IPS-20b (cell line): ENCODE measurements around the gene APC.

Source experiments
- H3K27ac ChIP-seq: one replicate; pipeline ENCODE4 v1.5.1; 2013; ENCODE audit warnings: low read length
- H3K27me3 ChIP-seq: 2 replicates; pipeline ENCODE4 v1.6.1; 2013; ENCODE audit warnings: mild to moderate bottlenecking, low read length, inconsistent platforms; ENCODE audit not compliant: insufficient read depth
- H3K36me3 ChIP-seq: 2 replicates; pipeline ENCODE4 v1.6.1; 2013; ENCODE audit warnings: low read depth, mild to moderate bottlenecking, inconsistent platforms, low read length, moderate library complexity; ENCODE audit not compliant: insufficient read depth
- H3K4me1 ChIP-seq: 2 replicates; pipeline ENCODE4 v1.6.1; 2013; ENCODE audit warnings: mild to moderate bottlenecking, control low read depth, inconsistent platforms, low read length, moderate library complexity; ENCODE audit not compliant: insufficient read depth
- H3K4me3 ChIP-seq: 2 replicates; pipeline ENCODE4 v1.5.1; 2013; ENCODE audit warnings: mild to moderate bottlenecking, low read length, inconsistent platforms
- H3K9ac ChIP-seq: 2 replicates; pipeline ENCODE4 v1.6.1; 2013; ENCODE audit warnings: low read depth, mild to moderate bottlenecking, inconsistent platforms, low read length, moderate library complexity
- H3K9me3 ChIP-seq: 2 replicates; pipeline ENCODE4 v1.6.1; 2013; ENCODE audit warnings: mild to moderate bottlenecking, low read depth, low read length, inconsistent platforms; ENCODE audit not compliant: insufficient read depth

The APC gene

DNA sequence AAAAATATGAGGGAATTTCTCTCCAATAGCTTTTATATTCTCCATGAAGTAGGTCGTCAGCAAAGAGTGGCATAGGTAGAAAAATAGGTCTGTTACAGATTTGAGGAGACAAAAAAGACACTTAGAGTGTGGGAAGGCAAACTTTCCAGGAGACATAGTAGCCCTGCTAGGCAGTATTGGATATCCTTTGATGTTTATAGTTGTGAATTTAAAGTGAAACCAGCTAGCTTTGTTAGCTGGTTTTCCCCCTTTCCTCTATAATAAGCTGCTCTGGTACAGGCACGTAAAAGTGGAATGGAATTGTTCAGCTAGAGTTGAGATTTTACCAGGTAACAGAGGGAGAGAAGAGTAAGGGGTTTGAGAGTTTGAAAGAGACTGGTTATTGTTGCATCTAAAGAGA is 17.1 kb upstream of the APC start:
- Histone ChIP-seq H3K27me3 (no peaks in the 10 kb centered on the region), H3K4me3 (no peak overlapping the region), H3K36me3 (no peaks in the 10 kb centered on the region), H3K4me1 (peaks cover 17% of the 10 kb centered on the region; the same call in 1 of the 2 replicates), H3K9me3 (no peaks in the 10 kb centered on the region), H3K9ac (no peak overlapping the region), H3K27ac (no peak overlapping the region)

DNA sequence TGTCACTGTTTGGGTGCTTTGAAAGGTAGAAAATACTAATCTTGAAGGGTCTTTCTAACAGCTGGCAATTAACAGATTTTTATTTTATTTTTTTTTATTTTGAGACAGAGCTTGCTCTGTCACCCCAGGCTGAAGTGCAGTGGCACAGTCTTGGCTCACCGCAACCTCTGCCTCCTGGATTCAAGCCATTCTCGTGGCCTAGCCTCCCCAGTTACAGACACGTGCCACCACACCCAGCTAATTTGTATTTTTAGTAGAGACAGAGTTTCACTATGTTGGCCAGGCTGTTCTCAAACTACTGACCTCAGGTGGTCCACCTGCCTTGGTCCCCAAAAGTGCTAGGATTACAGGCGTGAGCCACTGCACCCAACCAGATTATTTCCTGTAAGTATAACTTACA is 12.8 kb upstream of the APC start:
- H3K9ac ChIP-seq: no peak overlapping the region
- no peak overlapping the region for H3K4me3 ChIP-seq
- no peaks in the 10 kb centered on the region for H3K9me3 ChIP-seq
- no peaks in the 10 kb centered on the region for H3K4me1 ChIP-seq
- no peaks in the 10 kb centered on the region for H3K36me3 ChIP-seq
- H3K27ac ChIP-seq: no peak overlapping the region
- H3K27me3 ChIP-seq: no peaks in the 10 kb centered on the region

DNA sequence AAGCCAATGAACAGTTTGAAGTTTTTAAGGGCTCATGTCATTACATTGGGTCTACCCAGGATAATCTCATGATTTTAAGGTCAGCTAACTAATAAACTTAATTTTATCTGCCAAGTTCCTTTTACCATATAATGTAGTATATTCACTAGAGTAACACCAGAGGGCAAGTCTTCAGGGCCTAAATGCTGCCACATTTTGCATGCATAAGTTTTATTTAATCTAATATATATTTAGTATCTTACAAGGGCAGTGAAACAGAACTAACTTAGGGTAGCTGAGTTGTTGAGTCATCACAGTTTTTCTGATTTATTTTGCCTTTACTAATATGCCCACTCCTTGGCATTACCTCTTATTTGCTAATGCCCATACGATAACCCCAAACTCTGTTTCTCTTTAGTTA is 8.1 kb upstream of the APC start:
- Histone ChIP-seq H3K27me3 (no peaks in the 10 kb centered on the region), H3K4me3 (no peak overlapping the region), H3K9ac (no peak overlapping the region), H3K4me1 (no peaks in the 10 kb centered on the region), H3K36me3 (no peaks in the 10 kb centered on the region), H3K27ac (no peak overlapping the region), H3K9me3 (no peaks in the 10 kb centered on the region)

DNA sequence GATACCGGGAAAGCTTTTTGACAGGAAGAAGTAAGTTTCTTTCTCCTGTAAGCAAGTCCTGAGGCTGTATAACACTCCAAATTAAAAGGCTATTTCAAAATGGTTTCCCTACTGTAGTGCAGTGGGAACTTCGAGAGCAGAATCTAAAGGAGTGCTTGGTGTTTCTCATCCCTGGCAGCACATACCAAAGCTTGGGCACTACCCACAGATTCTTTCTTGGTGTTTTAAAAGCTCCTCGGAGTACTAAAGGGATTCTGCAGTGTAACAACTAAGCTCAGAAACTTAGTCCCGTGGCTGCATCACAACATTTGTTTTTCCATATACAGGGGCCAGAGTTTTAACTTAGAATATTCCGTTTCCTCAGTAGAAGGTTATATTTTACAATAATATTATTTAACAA is 5.6 kb upstream of the APC start:
- no peaks in the 10 kb centered on the region for H3K9me3 ChIP-seq
- peaks cover 4% of the 10 kb centered on the region; the same call in 1 of the 2 replicates for H3K4me1 ChIP-seq
- no peaks in the 10 kb centered on the region for H3K36me3 ChIP-seq
- no peaks in the 10 kb centered on the region for H3K27me3 ChIP-seq
- H3K9ac ChIP-seq: no peak overlapping the region
- no peak overlapping the region for H3K27ac ChIP-seq
- H3K4me3 ChIP-seq: no peak overlapping the region

DNA sequence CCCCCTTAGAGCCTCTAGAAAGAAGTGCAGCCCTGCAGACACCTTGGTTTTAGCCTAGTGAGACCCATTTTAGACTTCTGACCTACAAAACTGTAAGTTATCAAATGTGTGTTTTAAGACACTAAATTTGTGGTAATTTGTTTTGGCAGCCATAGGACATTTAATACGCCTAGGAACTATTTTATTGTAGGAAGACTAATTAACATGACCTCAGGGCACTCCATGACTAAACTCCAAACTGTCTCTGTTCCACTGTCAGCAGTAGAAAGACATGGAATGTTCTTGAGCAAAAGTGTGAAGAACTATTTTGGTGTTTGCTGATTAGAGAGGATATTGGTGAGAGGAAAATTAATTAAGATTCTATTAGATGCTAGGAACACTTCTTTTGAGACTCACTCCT is 4.1 kb upstream of the APC start:
- H3K36me3 ChIP-seq: no peaks in the 10 kb centered on the region
- no peak overlapping the region for H3K9ac ChIP-seq
- peaks cover 5% of the 10 kb centered on the region; the same call in 1 of the 2 replicates for H3K4me1 ChIP-seq
- no peak overlapping the region for H3K27ac ChIP-seq
- no peak overlapping the region for H3K4me3 ChIP-seq
- no peaks in the 10 kb centered on the region for H3K9me3 ChIP-seq
- no peaks in the 10 kb centered on the region for H3K27me3 ChIP-seq

DNA sequence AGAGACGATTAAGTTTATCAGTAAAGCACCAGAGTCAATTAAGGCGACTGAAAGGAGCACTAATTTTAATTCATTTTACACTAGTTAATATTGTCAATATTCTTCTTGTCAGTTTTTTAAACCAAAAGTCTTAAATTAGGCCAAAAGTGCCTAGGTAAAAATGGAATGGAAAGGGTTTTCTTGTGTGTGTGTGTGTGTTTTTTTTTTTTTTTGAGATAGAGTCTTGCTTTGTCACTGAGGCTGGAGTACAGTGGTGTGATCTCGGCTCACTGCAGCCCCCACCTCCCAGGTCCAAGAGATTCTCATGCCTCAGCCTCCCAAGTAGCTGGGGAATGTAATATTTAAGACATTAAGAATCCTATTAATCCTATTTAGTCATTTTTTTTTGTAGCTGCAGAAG is 3.1 kb upstream of the APC start:
- Histone ChIP-seq H3K4me1 (peaks cover 5% of the 10 kb centered on the region; the same call in 1 of the 2 replicates), H3K9me3 (no peaks in the 10 kb centered on the region), H3K36me3 (no peaks in the 10 kb centered on the region), H3K9ac (no peak overlapping the region), H3K27me3 (no peaks in the 10 kb centered on the region), H3K4me3 (no peak overlapping the region), H3K27ac (no peak overlapping the region)

DNA sequence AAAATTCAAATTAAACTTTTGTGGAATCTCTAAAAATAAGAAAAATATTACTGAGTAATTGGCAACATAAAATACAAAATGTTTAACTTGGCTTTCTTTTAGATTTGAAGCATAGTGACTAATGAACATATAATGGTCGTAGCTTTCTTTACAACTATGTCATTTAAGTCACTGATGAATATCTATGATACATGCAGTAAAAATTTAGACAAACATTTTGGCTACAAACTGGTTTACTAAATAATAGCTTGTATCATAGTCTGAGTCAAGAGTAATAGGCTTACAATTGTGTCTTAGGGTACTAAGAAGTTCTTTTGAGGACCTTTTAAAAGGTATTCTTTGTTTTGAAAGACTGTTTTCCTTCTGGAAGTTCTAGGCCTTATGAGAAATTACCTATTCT is 2.0 kb upstream of the APC start:
- Histone ChIP-seq H3K9ac (no peak overlapping the region), H3K4me3 (no peak overlapping the region), H3K36me3 (no peaks in the 10 kb centered on the region), H3K27me3 (no peaks in the 10 kb centered on the region), H3K9me3 (no peaks in the 10 kb centered on the region), H3K27ac (no peak overlapping the region), H3K4me1 (peaks cover 5% of the 10 kb centered on the region; the same call in 1 of the 2 replicates)

DNA sequence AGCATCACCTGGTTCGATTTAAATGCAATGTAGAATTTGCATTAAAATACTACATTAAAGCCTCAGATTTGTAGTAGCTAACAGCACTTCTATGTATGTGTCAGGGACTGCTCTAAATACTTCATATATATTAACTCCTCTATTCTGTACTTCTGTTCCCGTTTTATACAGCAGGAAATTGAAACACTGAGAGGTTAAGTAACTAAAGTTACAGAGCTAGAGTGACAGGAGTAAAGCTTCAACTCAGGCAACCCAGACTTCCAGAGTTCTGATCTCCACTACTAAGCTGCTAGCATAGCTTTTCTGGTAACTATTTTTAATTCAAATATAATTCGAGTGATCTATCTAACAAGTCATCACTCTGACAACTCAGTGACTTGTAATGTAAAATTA is 619 bp upstream of the APC start:
- H3K27me3 ChIP-seq: no peaks in the 10 kb centered on the region
- peaks cover 5% of the 10 kb centered on the region; the same call in 1 of the 2 replicates for H3K4me1 ChIP-seq
- H3K36me3 ChIP-seq: no peaks in the 10 kb centered on the region
- H3K9me3 ChIP-seq: no peaks in the 10 kb centered on the region
- H3K27ac ChIP-seq: no peak overlapping the region
- H3K9ac ChIP-seq: peak overlapping the region; percentile 68; the same call in 1 of the 2 replicates
- peak overlapping the region; percentile 81 for H3K4me3 ChIP-seq

DNA sequence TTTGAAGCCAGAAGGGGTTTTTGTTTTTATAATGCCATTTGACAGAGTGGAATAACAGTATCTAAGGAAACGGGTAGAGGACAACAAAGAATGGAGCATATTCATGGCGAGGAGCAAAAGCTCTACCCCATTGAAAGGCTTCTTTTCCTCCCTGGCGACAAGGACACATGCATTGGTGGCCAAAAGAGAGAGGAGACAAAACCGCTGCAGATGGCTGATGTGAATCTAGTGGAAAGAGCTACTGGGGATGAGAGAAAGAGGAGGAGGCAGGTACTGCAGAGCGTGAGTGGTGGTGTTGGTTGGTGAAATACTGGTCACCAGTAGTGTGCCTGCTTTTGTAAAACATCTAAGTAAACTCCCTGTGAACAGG is 491 bp downstream of the APC start:
- no peaks in the 10 kb centered on the region for H3K9me3 ChIP-seq
- peak overlapping the region; percentile 68; the same call in 1 of the 2 replicates for H3K9ac ChIP-seq
- peak overlapping the region; percentile 81 for H3K4me3 ChIP-seq
- H3K27ac ChIP-seq: no peak overlapping the region
- H3K27me3 ChIP-seq: no peaks in the 10 kb centered on the region
- H3K4me1 ChIP-seq: peaks cover 5% of the 10 kb centered on the region; the same call in 1 of the 2 replicates
- no peaks in the 10 kb centered on the region for H3K36me3 ChIP-seq

DNA sequence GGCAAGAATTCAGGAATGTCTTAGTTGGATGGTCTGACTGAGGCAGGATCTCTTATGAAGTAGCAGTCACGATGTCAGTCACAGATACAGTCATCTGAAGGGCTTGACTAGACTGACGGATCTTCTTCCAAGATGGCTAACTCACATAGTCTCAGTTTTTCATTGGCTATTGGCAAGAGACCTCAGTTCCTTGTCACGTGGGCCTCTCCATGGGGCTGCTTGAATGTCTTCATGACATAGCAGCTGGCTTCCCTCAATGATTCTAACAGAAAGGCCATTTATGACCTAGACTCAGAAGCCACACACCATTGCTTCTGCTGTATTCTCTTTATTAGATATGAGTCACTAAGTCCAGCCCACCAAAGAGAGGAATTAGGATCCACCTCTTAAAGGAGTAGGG is 4.7 kb downstream of the APC start:
- H3K27me3 ChIP-seq: no peaks in the 10 kb centered on the region
- H3K4me1 ChIP-seq: no peaks in the 10 kb centered on the region; the same call in 1 of the 2 replicates
- H3K36me3 ChIP-seq: no peaks in the 10 kb centered on the region
- no peak overlapping the region for H3K4me3 ChIP-seq
- H3K9ac ChIP-seq: no peak overlapping the region
- H3K9me3 ChIP-seq: no peaks in the 10 kb centered on the region
- H3K27ac ChIP-seq: no peak overlapping the region

DNA sequence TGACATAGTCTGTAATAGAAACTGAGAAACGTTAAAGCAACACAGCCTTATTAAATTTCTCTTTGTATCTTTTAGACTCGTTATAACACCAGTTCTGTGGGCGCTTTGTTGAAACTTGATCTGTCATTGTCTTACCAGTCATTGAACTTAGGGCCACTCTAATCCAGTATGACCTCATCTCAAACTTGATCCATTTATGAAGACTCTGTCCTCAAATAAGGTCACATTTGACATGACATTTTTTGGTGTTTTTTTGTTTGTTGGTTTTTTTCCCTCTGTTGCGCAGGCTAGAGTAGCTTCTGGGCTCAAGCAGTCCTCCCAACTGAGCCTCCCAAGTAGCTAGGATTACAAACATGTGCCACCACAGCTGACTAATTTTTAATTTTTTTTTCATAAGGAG is 5.9 kb downstream of the APC start:
- no peaks in the 10 kb centered on the region for H3K27me3 ChIP-seq
- H3K9ac ChIP-seq: no peak overlapping the region
- no peaks in the 10 kb centered on the region for H3K9me3 ChIP-seq
- H3K27ac ChIP-seq: no peak overlapping the region
- no peaks in the 10 kb centered on the region; the same call in 1 of the 2 replicates for H3K4me1 ChIP-seq
- no peaks in the 10 kb centered on the region for H3K36me3 ChIP-seq
- H3K4me3 ChIP-seq: no peak overlapping the region

DNA sequence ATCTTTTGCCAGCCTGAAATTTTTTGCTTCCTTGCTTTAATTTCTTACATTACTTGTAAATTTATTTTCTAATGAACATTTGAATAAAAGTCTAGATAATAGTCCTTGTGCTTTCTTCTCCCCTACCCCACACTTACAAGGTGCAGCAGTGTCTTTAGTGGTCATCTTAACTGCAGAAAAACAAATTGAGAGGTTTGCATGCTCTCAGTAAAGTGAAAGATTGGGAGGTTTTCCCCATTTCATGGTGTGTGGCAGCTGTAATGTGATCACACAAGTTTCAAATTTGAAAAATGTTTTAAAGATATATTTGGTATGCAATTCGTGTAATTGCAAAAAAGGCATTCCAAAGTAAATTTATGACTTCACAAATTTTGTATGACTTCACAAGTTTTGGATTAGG is 14.7 kb downstream of the APC start:
- no peak overlapping the region for H3K9ac ChIP-seq
- H3K4me3 ChIP-seq: no peak overlapping the region
- H3K9me3 ChIP-seq: no peaks in the 10 kb centered on the region
- H3K4me1 ChIP-seq: no peaks in the 10 kb centered on the region
- H3K27me3 ChIP-seq: no peaks in the 10 kb centered on the region
- H3K27ac ChIP-seq: no peak overlapping the region
- no peaks in the 10 kb centered on the region for H3K36me3 ChIP-seq

DNA sequence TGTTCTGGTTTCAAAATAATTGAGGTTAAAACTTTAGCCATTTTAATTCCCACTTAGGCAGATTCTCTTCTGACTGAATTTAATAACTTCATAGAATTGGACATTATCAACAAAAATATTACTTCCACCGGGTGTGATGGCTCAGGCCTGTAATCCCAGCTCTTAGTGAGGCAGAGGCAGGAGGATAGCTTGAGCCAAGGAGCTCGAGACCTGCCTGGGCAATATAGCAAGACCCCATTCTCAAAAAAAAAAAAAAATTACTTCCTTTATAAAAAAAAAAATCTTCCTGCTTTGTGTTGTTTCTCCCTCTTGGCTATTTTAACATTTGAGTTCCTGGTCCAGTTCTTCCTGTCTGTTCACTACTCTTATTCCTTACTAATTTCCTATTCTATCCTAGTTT is 18.0 kb downstream of the APC start:
- no peak overlapping the region for H3K27ac ChIP-seq
- H3K9me3 ChIP-seq: no peaks in the 10 kb centered on the region
- no peaks in the 10 kb centered on the region for H3K27me3 ChIP-seq
- H3K4me3 ChIP-seq: no peak overlapping the region
- H3K4me1 ChIP-seq: no peaks in the 10 kb centered on the region
- peaks cover 10% of the 10 kb centered on the region; the same call in 1 of the 2 replicates for H3K36me3 ChIP-seq
- no peak overlapping the region for H3K9ac ChIP-seq
